NCI-H460 (cell line): ENCODE measurements around the gene TMEM37. TPM values are rescaled to one million over a fixed set of nuclear protein-coding genes. Genes with fewer than 3 reads are reported as not detected.

Source experiments
- DNase-seq: peaks from one replicate; pipeline ENCODE4 v3.0.0-alpha.2; 2016; ENCODE audit warnings: low read depth; ENCODE audit errors: extremely low read depth
- total RNA-seq: library from RNA; depleted of rRNA; stranded (reverse); fragments of >200 nt; shearing (Covaris generic); gene quantifications from 2 replicates; pipeline ENCODE4 v1.2.3, GENCODE V29; 2014

TMEM37 gene
- total RNA-seq, 1 experiment from 2014 or later = 2.5 TPM

DNA sequence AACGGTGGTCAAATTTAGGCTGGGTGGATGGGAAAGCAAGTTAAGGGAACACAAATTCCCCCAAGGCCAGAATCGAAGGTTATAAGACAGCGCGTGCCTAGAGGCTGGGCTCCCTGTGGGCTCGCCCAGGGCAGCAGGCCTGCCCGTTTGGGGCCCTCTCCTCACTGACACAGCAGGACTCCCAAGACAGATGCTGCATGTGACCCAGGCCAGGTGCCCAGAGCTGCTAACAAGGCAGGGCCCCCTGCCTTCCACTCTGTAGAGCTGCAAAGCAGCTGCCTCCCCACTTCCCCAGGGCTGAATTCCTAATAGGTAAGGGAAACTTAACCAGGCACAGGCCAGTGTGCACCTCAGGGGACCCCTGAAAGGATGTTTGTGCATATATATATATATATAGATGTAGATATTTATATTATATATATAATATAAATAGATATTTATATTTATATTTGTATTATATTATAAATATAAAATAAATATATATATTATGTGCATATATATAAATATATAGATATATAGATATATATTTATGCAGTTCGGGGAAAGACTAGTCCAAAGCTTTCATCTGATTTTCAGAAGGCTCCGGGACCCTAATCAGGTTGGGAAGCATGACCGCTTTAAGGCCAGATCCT lies 43.7 kb downstream of the TMEM37 start:
- no peak for DNase-seq

DNA sequence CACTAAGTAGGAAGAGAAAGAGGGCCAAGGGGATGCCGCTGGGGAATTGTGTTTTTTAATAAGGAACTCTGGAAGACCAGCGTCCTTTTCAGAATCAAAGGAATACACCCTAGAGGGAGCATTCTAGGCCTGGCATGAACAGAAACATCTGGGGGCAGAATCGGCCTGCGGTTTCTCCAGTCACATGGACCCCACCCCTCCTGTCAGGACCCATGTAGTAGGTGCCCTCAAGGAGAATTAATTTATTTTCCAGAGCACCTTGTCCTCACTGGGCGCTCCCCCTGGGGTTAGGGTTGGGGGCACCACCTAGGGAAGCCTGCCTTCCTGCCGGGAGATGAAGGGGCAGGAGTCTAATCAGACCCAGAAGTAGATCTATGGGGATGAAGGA lies 44.2 kb downstream of the TMEM37 start:
- DNase-seq = no peak

DNA sequence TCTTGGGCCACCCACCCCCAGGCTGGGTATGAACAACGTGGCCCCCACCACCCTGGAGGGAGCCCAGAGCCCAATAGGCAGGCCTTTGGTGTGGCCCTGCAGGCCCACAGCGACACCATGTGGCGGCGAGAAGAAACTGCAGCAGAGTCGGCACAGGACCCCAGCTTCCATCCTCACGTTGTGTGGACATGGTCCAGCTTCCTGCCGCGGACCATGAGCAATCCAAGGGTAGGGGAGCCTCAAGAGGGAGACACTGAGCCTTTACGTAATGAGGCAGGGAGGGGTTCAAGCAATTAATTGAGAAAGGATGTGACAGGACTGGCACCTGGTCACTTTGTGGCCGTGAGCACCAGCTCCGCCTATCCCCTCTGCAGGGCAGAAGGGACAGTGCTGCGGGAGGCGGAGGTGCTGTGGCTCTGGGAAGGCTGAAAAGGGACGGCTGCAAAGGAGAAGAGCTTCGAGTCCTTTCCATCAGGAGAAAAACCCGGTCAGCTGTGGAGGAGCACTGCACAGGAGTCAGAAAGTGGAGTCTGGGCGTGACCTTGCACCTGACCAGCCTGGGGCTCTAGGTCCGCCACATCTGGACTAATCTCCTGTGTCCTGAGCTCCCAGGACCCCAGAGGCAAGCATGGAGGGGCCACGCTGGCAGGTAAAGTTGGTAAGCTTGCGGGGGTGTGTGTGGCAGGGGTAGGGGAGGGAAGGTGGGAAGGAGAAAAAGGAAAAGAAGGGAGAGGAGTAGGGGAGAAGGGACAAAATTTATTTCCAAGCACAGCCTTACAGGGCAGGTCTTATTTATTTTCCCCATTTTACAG lies 44.9 kb downstream of the TMEM37 start:
- DNase-seq = peak; percentile 53

DNA sequence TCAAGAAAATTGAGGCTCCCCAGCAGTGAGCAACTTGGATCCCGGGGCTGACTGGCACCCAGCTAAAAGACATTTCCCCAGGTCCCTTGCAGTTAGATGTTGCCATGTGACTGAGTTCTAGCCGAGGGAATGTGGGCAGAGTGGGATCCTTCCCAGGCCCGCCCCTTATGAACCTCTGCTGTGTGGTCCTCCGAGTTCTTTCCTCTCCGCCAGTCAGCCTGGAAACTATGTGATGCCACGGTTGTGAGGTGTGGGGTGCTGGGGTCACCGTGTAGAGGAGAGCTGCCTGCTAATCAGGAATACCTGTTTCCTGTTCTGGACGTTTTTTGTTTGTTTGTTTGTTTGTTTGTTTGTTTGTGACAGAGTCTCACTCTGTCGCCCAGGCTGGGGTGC lies 45.5 kb downstream of the TMEM37 start:
- no peak for DNase-seq

DNA sequence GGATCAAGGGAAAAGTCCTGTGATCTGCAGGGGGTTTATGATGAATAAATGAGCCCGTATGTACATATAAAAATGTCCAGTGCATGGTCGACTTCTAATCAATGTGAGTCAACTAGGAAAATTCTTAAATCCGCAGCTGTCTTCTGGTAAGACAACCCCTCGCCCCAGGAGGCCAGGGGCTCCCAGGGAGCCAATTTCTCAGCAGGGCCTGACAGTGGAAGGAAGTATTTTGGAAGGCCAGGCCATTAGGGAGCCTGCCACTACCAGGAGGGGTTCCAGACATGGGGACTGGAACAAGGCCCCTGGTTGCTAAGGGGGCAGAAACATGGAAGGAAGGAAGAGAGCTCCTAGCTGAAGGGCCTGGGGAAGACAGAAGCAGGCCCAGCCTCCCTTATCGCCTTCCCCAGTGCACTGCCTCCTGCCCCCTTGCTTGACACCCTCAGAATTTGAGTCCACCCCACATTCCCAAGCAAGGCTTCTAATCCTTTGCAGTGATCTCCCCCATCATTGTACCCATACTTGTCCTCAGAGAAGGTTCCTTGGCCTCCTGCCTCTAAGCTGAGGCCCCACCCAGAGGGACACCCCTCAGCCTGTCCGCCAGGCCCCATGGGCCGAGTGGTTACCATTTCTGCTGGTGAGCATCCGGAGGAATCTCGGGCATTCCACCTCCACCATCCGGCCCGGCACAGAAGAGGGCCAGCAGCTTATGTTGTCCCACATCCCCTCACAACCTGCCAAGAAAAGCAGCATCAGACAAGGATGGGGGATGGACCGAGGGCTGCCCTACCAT lies 46.7 kb downstream of the TMEM37 start:
- DNase-seq = no peak

DNA sequence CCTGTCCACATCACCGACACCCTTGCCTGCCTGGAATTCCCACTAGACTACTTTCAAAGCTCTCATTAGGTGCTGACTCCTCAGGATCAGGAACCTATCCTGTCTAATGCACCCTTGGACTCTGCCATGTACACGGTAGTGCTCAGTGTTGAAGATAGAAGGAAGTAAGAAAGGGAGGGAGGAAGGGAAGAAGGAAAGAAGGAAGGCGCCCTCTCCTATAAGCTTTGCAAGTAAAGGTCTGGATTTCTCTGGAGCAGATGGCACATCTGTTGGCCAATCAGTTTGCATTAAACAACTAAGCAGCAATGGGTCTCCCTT lies 47.3 kb downstream of the TMEM37 start:
- no peak for DNase-seq

DNA sequence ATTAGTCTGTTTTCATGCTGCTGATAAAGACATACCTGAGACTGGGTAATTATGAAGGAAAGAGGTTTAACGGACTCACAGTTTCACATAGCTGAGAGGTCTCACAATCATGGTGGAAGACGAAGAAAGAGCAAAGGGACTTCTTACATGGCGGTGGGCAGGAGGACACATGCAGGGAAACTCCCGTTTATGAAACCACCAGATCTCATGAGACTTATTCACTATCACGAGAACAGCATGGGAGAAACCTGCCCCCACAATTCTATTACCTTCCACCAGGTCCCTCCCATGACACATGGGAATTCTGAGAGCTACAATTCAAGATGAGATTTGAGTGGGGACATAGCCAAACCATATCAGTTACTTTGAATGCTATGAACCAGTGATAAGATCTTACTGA lies 48.5 kb downstream of the TMEM37 start:
- no peak for DNase-seq

DNA sequence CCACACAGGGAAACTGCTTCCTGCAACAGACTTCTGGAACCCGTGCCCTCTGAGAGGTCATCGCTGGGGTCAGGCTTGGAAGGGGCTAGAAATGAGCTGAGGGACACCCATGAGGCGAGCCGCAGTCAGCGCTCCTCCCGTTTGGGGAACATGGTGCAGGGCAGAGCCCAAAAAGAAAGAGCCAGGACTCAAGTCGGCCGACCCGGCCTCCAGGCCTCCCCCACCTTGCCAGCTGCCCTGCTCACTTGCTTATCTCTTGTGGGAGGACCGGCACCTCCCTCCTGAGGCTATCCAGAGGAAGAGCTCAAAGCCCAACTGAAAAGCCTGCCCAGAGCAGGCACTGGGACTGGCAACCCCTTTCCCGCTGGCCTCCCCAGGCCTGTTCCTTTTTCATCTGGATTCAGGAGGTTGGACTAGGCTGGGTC lies 49.1 kb downstream of the TMEM37 start:
- DNase-seq = no peak

DNA sequence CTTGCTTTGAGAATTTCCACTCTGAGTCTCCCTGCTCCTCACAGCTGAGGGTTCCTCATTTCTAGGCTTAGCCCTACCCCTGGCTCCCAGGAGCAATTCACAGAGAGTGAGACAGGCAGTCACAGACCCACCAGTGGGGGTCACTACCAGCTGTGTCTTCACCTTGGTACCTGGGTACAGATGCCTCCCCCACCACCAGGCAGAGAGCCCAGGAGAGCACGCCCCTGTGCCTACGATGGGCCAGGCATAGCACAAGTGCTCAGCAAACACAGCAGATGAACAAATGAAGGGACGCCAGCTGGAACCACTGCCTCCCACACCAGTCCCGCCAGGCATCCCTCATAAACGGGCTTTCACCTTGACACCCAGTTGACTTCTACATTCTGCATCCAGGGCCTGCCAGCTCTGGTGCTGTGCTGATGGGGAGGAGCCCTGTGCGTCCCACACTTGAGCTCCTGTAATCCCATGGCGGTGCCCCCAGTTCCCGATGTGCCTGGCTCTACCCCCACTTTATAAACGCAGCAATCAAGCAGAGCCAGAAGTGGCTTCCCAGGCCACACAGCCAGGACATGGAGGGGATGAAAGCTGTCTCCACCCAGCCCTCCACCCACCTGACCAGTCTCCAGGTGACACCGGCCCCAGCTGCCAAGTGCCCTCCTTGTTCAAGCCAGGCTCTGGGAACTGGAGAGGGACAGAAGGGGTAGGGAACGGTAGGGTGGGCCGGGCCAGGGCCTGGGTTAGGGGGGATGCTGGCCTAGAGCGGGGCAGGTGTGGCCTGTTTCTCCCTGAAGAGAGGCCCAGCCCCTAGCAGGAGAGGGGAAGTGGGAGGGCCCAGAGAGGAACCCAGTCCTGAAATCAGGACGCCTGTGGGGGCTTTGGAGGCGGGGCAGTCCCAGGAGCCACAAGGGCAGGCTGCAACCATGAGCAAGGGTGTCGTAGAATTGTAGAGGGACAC lies 50.1 kb downstream of the TMEM37 start:
- no peak for DNase-seq

DNA sequence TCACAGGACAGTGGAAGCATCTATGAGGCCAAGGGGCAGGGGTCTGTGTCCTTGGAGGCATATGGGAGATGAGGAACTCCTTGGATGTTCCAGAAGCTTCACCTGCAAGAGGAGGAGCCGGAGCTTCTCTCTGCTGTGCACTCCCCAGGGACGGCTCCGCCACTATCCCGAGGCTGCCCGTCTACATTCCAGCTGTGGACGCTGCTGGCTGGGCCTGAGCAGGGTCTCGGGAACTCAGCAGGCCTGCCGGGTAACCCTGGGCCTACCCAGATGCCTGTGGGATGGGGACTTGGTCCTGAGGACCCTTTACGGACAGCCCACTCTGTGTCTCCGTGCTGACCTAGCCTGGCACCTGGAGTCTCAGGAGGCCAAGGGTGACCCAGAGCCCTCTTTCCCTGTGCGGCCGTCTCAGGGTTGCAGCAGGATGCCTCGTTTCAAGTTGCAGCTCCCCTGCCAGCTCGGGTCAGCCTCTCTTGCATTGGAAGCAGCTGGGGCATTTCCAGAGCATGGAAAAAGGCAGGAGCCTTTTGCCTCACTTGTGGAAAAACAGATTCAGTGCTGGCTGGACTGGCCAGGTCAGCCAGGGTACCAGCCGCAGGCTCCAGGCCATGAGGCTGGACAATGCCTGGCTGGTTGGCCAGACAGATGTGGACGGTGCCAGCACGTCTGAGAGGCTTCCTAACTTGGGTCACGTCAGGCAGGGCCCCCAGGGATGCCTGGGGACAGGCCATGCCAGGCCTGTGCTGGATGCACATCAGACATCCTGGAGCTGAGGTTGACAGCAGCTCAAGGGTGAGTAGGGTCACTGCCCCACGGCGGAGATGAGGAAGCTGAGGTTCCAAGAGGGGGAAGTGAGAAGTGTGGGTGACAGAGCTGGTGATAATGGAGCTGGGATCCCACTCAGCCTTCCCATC lies 51.1 kb downstream of the TMEM37 start:
- no peak for DNase-seq

DNA sequence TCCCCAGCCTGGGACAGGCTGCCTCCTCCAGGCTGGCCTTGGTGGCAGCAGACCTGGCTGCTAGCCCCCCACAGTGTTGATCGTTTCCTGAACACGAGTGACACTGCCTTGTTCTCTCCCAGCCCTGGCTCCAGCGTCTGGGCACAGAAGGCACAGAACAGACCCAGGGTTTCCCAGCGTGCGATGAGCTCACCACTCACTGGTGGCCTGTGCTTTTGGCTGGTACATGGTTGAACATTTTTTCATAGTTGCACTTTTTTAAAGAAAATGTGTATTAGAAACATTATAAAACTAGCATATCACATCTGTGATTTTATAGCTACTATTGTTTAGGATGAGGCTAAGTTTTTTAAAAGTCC lies 51.7 kb downstream of the TMEM37 start:
- DNase-seq = no peak

DNA sequence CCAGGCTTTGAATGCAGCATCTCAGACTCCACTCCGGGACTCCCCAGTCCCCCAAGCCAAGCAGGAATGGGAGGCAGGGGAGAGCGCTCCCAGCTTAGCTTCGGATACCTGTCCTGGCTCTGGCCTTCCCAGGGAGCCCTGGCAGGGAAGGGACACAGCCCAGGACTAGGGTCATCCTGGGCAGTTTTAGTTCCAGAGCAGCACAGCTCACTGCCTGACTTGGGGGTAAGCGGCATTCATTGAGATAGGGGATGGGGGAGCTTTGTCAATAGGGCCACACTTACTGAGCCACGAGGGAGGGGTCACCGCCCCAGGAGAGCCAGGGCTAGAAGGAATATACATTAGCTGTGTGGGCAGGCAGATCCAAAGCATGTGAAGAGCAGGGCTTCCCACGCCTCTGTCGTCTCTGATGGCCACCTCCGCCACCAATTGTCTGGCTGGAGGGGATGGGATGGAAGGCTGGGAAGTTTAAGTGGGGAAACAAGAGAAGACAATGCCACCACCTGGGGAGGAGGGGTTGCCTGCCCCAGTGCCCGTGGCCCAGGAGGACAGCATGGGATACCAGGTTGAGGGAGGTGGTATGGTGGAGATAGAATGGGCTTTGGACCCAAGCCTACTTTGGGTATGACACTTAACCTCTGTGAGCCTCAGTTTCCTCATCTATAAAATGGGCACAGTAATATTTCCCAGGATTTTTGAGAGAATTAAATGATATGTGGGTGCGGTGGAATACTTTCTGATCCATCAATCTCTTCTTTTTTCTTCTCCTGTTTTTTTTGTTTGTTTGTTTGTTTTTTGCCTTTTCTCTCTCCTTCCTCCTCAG lies 52.5 kb downstream of the TMEM37 start:
- DNase-seq = no peak

DNA sequence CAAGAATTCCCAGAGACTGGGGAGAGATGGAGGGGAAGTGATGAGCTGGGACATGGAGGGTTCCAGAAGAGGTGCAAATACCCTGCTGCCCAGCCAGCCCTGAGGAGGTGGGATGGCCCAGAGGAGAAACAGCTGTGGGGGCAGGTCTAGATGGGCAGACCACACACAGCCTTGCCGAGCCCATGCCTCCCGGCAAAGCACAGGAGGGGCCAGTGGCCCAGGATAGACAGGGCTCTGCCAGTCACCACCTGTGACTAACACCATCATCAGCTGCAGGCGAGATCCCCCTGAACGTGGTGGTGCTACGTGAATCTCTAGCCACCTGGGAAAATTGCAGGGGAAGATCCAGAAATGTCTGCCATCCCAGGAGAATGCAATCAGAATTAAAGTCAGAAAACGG lies 53.2 kb downstream of the TMEM37 start:
- no peak for DNase-seq

DNA sequence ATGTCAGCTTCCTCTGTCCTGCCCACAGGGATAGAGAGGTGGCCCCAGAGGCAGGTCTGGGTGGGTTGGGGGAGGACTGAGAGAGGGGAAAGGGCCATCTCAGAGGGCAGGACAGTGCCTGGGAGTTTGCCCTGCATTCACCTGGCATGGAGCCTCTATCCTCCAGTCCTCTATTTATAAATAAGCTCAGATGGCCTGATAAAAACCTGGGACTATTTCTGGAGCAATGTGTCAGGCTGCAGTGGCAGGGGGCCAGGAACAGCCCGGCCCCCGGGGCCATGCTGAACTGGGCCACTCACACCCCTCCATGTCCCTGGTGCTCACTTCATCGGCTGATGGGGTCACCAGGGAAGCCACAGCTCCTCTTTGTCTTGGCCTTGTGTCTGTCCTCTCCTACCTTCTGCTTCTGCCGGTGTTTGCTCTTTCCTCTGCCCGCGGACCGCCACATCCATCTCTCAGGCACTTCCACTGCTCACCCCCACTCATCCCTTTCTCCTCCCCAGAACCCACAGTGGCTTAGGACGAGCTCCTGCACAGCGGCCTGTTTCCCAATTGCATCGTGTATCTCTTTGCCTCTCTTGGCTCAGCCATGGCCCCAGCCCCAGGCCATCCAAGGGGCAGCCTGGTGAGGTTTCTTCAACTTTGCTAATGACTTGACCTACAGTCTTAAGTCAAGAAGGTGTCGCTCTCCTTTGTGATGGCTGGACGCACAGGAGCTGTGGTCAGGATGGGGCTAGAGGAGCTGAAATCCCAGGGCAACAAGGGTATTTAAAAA lies 53.9 kb downstream of the TMEM37 start:
- DNase-seq = no peak

DNA sequence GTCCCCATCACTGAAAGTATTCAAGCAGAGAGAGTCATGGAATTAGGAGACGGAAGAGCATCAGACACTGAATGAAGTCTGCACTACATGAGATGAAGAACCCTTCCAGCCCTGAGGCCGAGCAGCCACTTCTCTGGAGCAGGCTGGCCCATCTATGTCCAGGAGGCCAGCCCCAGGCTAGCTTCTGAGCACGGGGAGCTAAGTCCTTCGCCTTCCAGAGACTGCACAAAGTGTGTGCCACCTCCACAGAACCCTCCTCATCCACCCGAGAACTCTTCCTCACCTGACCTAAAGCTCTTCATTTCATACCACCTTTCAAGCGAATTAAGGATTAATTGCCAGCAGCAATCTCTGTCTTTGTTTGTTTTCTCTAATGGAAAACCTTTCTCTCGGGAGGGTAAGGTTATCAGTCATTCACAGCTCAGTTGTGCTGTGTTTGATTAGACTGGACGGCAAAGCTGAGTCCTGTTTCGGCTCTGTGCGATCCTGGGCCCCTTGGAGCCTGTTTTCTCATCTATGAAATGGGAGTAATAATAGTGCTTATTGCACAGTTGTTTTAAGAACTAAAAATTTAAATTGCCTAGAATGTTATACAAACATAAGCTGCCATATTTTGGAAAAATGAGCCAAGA lies 54.7 kb downstream of the TMEM37 start:
- no peak for DNase-seq

DNA sequence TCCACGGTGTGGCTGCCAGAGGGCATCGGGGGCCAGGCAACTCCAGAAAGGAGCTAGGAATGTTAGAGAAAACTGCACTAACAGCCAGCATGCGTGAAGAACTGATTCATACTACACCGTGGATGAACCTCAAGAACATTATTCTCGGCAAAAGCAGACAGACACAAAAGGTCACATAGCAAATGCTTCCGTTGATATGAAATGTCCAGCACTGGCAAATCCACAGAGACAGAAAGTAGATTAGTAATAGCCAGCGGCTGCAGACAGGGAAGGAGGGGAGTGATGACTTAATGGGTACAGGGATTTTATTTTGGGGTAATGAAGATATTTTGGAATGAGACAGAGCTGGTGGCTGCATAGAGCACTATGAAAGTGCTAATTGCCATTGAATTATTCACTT lies 55.2 kb downstream of the TMEM37 start:
- no peak for DNase-seq

DNA sequence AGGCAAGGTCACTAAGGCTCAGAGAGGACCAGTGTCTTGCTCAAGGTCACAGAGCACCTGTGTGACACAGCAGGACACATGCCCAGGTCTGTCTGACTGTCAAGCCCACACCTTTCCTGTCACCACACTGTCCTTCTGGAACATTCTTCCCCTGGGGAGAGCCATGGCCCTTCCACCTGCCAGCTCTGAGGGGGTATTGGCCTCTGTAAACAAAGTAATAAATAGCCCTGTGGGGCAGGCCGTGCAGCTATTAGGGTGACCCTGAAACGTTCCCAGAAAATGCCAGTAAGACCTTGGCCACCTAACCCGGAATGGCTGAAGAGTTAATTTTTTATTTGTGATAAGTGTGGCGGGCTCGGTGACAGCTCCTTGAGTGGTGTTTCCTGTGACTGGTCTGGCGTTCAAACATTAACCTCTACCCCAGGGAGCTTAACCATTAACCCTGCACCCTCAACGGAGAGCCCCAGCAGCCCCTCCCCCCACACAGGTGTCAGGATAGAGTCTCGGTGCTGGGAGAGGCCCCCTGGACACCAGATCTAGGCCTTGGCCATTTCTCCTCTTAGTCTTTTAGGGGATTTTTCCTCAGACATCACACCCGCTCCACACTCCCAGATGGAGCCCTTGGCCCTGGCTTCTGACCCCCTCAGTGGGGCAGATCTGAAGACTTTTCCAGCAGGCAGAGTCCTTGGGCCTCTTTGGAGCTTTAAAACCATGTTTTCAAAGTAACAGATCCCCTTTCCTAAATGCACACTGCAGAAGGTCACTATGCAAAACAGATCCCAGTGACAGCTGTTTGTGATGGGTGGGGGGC lies 56.0 kb downstream of the TMEM37 start:
- no peak for DNase-seq
